CD8-positive, alpha-beta memory T cell (primary cell): ENCODE data around the gene ANAPC2. TPM values are rescaled to one million over a fixed set of nuclear protein-coding genes. Genes with fewer than 3 reads are reported as not detected.
A peak's percentile ranks its signal among the peaks of the same experiment; 100 is the strongest.

Experiments
- CTCF ChIA-PET: fragments of 350-600 bp; sonication (Branson Sonifier 250); formaldehyde crosslinking; loops from one replicate; lab custom pipeline; 2021; ENCODE audit warnings: antibody characterized with exemption; lab: Charles Lee
- POLR2A ChIA-PET: fragments of 350-600 bp; sonication (Branson Sonifier 250); formaldehyde crosslinking; loops from one replicate; lab custom pipeline; 2021; ENCODE audit warnings: antibody characterized with exemption; lab: Charles Lee
- DNase-seq, 5 donors: peaks; one replicate each; pipeline versions ENCODE4 v3.0.0 to v3.0.0-alpha.2; 2020 to 2022; ENCODE audit warnings: mixed read lengths in 1 of 5
- H3K27ac ChIP-seq: one replicate; pipeline ENCODE4 v1.7.0; 2013; ENCODE audit warnings: low read depth, mild to moderate bottlenecking, low read length, moderate library complexity
- H3K27me3 ChIP-seq: 2 replicates; pipeline ENCODE4 v1.7.0; 2013; ENCODE audit warnings: low read length, mild to moderate bottlenecking; ENCODE audit not compliant: insufficient read depth, poor library complexity, severe bottlenecking
- H3K36me3 ChIP-seq: 2 replicates; pipeline ENCODE4 v1.7.0; 2013; ENCODE audit warnings: mild to moderate bottlenecking, low read length, moderate library complexity; ENCODE audit not compliant: insufficient read depth
- H3K4me1 ChIP-seq: 2 replicates; pipeline ENCODE4 v1.7.0; 2013; ENCODE audit warnings: mild to moderate bottlenecking, low read length, moderate library complexity; ENCODE audit not compliant: insufficient read depth
- H3K4me3 ChIP-seq: 2 replicates; pipeline ENCODE4 v1.7.0; 2013; ENCODE audit warnings: mild to moderate bottlenecking, low read length
- H3K9me3 ChIP-seq: 2 replicates; pipeline ENCODE4 v1.7.0; 2013; ENCODE audit warnings: mild to moderate bottlenecking, low read length
- H3K27ac Mint-ChIP-seq, 8 donors: one replicate each; pipeline ENCODE4 v1.8.0; 2020 to 2021; ENCODE audit warnings: mixed read lengths in 8 of 8, mild to moderate bottlenecking in 6 of 8, inconsistent platforms in 3 of 8, moderate library complexity in 3 of 8
- H3K27me3 Mint-ChIP-seq, 2 donors: one replicate each; pipeline ENCODE4 v1.8.0; 2020 to 2021; ENCODE audit warnings: mixed read lengths in 2 of 2, mild to moderate bottlenecking in 1 of 2, moderate library complexity in 1 of 2
- H3K36me3 Mint-ChIP-seq, 3 donors: one replicate each; pipeline ENCODE4 v1.8.0; 2020 to 2021; ENCODE audit warnings: mixed read lengths in 3 of 3, inconsistent platforms in 1 of 3, mild to moderate bottlenecking in 1 of 3
- H3K4me1 Mint-ChIP-seq, 3 donors: one replicate each; pipeline ENCODE4 v1.8.0; 2020 to 2021; ENCODE audit warnings: mixed read lengths in 3 of 3, inconsistent platforms in 1 of 3, mild to moderate bottlenecking in 1 of 3
- H3K4me3 Mint-ChIP-seq, 7 donors: one replicate each; pipeline ENCODE4 v1.8.0; 2020 to 2021; ENCODE audit warnings: mixed read lengths in 7 of 7, mild to moderate bottlenecking in 6 of 7, moderate library complexity in 4 of 7, inconsistent platforms in 2 of 7
- H3K9me3 Mint-ChIP-seq, 5 donors: one replicate each; pipeline ENCODE4 v1.8.0; 2020 to 2022; ENCODE audit warnings: mixed read lengths in 5 of 5, mild to moderate bottlenecking in 3 of 5, moderate library complexity in 2 of 5, inconsistent platforms in 1 of 5
- polyA plus RNA-seq: library from polyadenylated mRNA; unstranded; fragments of 300-500 nt; fragmentation: Illumina TruSeq; gene quantifications from one replicate; pipeline ENCODE4 v1.2.3, GENCODE V29; 2021
- total RNA-seq, 2 experiments: library from RNA; stranded (reverse); gene quantifications; one replicate each; pipeline ENCODE4 v1.2.3, GENCODE V29; 2021

The ANAPC2 gene
- total and polyA plus RNA-seq, 3 experiments from 2014 or later, result 5.4 to 57.0 (median 50.2) TPM

DNA sequence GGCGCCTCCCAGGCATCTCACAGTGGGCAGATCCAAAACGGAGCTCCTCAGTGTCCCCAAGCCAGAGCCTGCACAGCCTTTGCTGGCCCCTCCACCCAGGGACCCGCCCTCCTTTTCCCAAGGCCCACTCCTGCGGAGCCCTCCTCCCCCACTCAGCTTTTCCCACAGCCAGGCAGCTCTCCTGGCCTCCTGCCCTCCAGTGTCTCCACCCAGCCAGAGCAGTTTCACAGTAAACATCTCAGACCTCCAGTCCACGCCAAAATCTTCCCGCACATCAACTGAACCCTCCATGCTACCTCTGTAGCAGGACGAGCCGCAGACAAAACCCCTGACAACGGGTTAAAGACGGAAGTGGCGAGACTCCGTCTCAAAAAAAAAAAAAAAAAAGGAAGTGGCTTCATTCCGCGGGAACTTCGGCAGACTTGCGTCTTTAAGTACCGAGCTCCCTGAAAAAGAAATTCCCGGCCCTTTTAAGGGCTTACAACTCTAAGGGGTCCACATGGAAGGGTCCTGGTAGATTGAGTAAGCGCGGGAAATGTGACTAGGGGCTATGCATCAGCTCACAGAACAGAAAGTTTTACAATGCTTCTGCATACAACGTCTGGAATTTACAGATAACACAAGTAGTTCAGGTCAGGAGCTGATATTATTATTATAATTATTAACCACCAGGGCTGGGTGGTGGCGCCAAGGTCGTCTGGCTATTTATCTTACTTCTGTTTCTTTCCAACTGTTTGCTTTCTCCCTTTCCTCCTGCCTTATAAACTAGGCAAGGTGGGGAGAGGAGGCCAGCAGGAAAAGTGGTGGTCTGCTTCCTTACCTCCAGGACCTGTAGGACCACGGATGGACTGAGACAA is 60.8 kb downstream of the ANAPC2 start:
- ChIA-PET POLR2A (interaction anchor here (0.6 to 1.4 kb wide), 5 partner anchors 49 to 161 kb away, joined by 3 to 9 read pairs (median 3); partner anchors contain the start of gene TPRN), CTCF (interaction anchor here (0.7 to 1.9 kb wide), 8 partner anchors 13 to 135 kb away, joined by 3 to 6 read pairs (median 3); partner anchors contain the start of gene SAPCD2)
- H3K27ac ChIP-seq, result peak overlapping the region; percentile 81
- DNase-seq, result peak; percentile 16 to 62 (median 40)
- no peaks in the 10 kb centered on the region for H3K9me3 ChIP-seq
- peaks cover 27 to 36% (median 30%) of the 10 kb centered on the region in 3 donors for H3K4me1 Mint-ChIP-seq
- H3K9me3 Mint-ChIP-seq, result peaks cover 0 to 3% (median 0%) of the 10 kb centered on the region in 5 donors
- peaks cover 0 to 3% of the 10 kb centered on the region in 2 donors for H3K27me3 Mint-ChIP-seq
- H3K4me1 ChIP-seq, result peaks cover 25% of the 10 kb centered on the region
- no peaks in the 10 kb centered on the region for H3K36me3 ChIP-seq
- no peaks in the 10 kb centered on the region for H3K27me3 ChIP-seq
- H3K36me3 Mint-ChIP-seq, result peaks cover 0 to 6% (median 0%) of the 10 kb centered on the region in 3 donors
- peak overlapping the region; percentile 79 to 94 (median 89) for H3K4me3 Mint-ChIP-seq
- H3K27ac Mint-ChIP-seq, result peak overlapping the region; percentile 92 to 98 (median 96)
- H3K4me3 ChIP-seq, result peak overlapping the region; percentile 78

DNA sequence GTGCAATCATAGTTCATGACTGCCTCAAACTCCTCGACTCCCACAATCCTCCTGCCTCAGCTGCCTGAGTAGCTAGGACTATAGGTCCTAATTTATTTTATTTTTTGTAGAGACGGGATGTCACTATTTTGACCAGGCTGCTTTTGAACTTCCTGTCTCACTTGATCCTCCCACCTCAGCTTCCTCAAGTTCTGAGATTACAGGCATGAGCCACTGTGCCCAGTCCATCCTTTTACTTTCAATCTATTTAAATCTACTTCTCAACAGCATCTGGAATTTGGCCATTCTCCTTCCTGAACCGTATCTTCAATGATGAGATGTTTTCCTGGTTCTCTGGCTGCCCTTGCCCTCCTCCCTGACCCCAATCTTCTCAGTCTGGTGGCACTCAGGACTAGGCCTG is 61.6 kb downstream of the ANAPC2 start:
- no peaks in the 10 kb centered on the region for H3K9me3 ChIP-seq
- no peaks in the 10 kb centered on the region for H3K36me3 ChIP-seq
- peak overlapping the region; percentile 81 for H3K27ac ChIP-seq
- ChIA-PET CTCF (interaction anchor here (0.9 to 1.5 kb wide), 5 partner anchors 14 to 92 kb away, joined by 3 to 6 read pairs (median 3); no protein-coding TSS in a partner anchor), POLR2A (interaction anchor here (1.4 kb wide), 1 partner anchor 97 kb away, joined by 9 read pairs; no protein-coding TSS in a partner anchor)
- Mint-ChIP-seq H3K4me3 (peak overlapping the region; percentile 79 to 94 (median 89)), H3K36me3 (peaks cover 0 to 6% (median 0%) of the 10 kb centered on the region in 3 donors), H3K4me1 (peaks cover 27 to 36% (median 30%) of the 10 kb centered on the region in 3 donors), H3K9me3 (peaks cover 0 to 3% (median 0%) of the 10 kb centered on the region in 5 donors), H3K27me3 (no peaks in the 10 kb centered on the region), H3K27ac (peak overlapping the region; percentile 70 to 98 (median 92))
- DNase-seq, result no peak
- peaks cover 25% of the 10 kb centered on the region for H3K4me1 ChIP-seq
- H3K27me3 ChIP-seq, result no peaks in the 10 kb centered on the region
- peak overlapping the region; percentile 78 for H3K4me3 ChIP-seq

Other genes starting within 250 kb of the ANAPC2 start
Only the 30 nearest of the 33 such genes appear.
- under 1 TPM; 0.24 to 0.49 TPM for gene PTGDS, start 211.1 kb downstream of the ANAPC2 start, total RNA-seq
- 5.5 TPM for gene PTGDS, start 211.1 kb downstream of the ANAPC2 start, polyA plus RNA-seq
- gene LCNL1, start 205.6 kb downstream of the ANAPC2 start, total RNA-seq, result under 1 TPM; 0.20 to 0.22 TPM
- gene LCNL1, start 205.6 kb downstream of the ANAPC2 start, polyA plus RNA-seq, result 0.16 TPM
- 10 to 100 TPM; 78.4 to 82.2 TPM for gene PAXX, start 196.1 kb downstream of the ANAPC2 start, total RNA-seq
- 156 TPM for gene PAXX, start 196.1 kb downstream of the ANAPC2 start, polyA plus RNA-seq
- gene CLIC3, start 192.0 kb downstream of the ANAPC2 start, total RNA-seq, result 1 to 10 TPM; 3.4 to 4.1 TPM
- gene CLIC3, start 192.0 kb downstream of the ANAPC2 start, polyA plus RNA-seq, result 52.1 TPM
- gene ABCA2, start 160.3 kb downstream of the ANAPC2 start, total RNA-seq, result 10 to 100 TPM; 15.9 to 20.7 TPM
- 20.2 TPM for gene ABCA2, start 160.3 kb downstream of the ANAPC2 start, polyA plus RNA-seq
- gene FUT7, start 156.5 kb downstream of the ANAPC2 start, total RNA-seq, result under 1 TPM; 0.57 to 0.82 TPM
- 28.7 TPM for gene FUT7, start 156.5 kb downstream of the ANAPC2 start, polyA plus RNA-seq
- gene NPDC1, start 142.4 kb downstream of the ANAPC2 start, total RNA-seq, result 10 to 100 TPM; 24.6 to 27.5 TPM
- 38.4 TPM for gene NPDC1, start 142.4 kb downstream of the ANAPC2 start, polyA plus RNA-seq
- gene ENTPD2, start 134.5 kb downstream of the ANAPC2 start, total RNA-seq, result not detected
- not detected for gene ENTPD2, start 134.5 kb downstream of the ANAPC2 start, polyA plus RNA-seq
- 10 to 100 TPM; 11.5 to 12.7 TPM for gene SAPCD2, start 118.0 kb downstream of the ANAPC2 start, total RNA-seq
- 0.15 TPM for gene SAPCD2, start 118.0 kb downstream of the ANAPC2 start, polyA plus RNA-seq
- 10 to 100 TPM; 15.3 to 15.5 TPM for gene UAP1L1, start 111.0 kb downstream of the ANAPC2 start, total RNA-seq
- gene UAP1L1, start 111.0 kb downstream of the ANAPC2 start, polyA plus RNA-seq, result 4.6 TPM
- gene MAN1B1, start 101.6 kb downstream of the ANAPC2 start, total RNA-seq, result 10 to 100 TPM; 31.9 to 32.7 TPM
- gene MAN1B1, start 101.6 kb downstream of the ANAPC2 start, polyA plus RNA-seq, result 39.3 TPM
- gene DPP7, start 73.8 kb downstream of the ANAPC2 start, total RNA-seq, result 100 to 1,000 TPM; 294 to 308 TPM
- gene DPP7, start 73.8 kb downstream of the ANAPC2 start, polyA plus RNA-seq, result 158 TPM
- gene GRIN1, start 49.4 kb downstream of the ANAPC2 start, total RNA-seq, result not detected
- gene GRIN1, start 49.4 kb downstream of the ANAPC2 start, polyA plus RNA-seq, result not detected
- gene LRRC26, start 18.5 kb downstream of the ANAPC2 start, total RNA-seq, result not detected
- gene LRRC26, start 18.5 kb downstream of the ANAPC2 start, polyA plus RNA-seq, result not detected
- gene TMEM210, start 16.5 kb downstream of the ANAPC2 start, total RNA-seq, result not detected
- gene TMEM210, start 16.5 kb downstream of the ANAPC2 start, polyA plus RNA-seq, result not detected
- gene SSNA1, start 116 bp upstream of the ANAPC2 start, total RNA-seq, result 100 to 1,000 TPM; 114 to 118 TPM
- 138 TPM for gene SSNA1, start 116 bp upstream of the ANAPC2 start, polyA plus RNA-seq
- 10 to 100 TPM; 14.1 to 15.1 TPM for gene TPRN, start 12.2 kb upstream of the ANAPC2 start, total RNA-seq
- 0.76 TPM for gene TPRN, start 12.2 kb upstream of the ANAPC2 start, polyA plus RNA-seq
- 10 to 100 TPM; 51.5 to 53.9 TPM for gene TMEM203, start 17.1 kb upstream of the ANAPC2 start, total RNA-seq
- 134 TPM for gene TMEM203, start 17.1 kb upstream of the ANAPC2 start, polyA plus RNA-seq
- gene NDOR1, start 17.1 kb upstream of the ANAPC2 start, total RNA-seq, result 10 to 100 TPM; 45.1 to 47.4 TPM
- 9.9 TPM for gene NDOR1, start 17.1 kb upstream of the ANAPC2 start, polyA plus RNA-seq
- 1 to 10 TPM; 2.7 to 3.3 TPM for gene RNF208, start 33.7 kb upstream of the ANAPC2 start, total RNA-seq
- not detected for gene RNF208, start 33.7 kb upstream of the ANAPC2 start, polyA plus RNA-seq
- under 1 TPM; 0.58 to 0.66 TPM for gene CYSRT1, start 36.6 kb upstream of the ANAPC2 start, total RNA-seq
- 0.32 TPM for gene CYSRT1, start 36.6 kb upstream of the ANAPC2 start, polyA plus RNA-seq
- gene RNF224, start 38.9 kb upstream of the ANAPC2 start, total RNA-seq, result not detected
- not detected for gene RNF224, start 38.9 kb upstream of the ANAPC2 start, polyA plus RNA-seq
- not detected for gene SLC34A3, start 42.3 kb upstream of the ANAPC2 start, total RNA-seq
- not detected for gene SLC34A3, start 42.3 kb upstream of the ANAPC2 start, polyA plus RNA-seq
- gene TUBB4B, start 52.7 kb upstream of the ANAPC2 start, total RNA-seq, result 100 to 1,000 TPM; 322 to 331 TPM
- gene TUBB4B, start 52.7 kb upstream of the ANAPC2 start, polyA plus RNA-seq, result 64.6 TPM
- gene STPG3, start 62.7 kb upstream of the ANAPC2 start, total RNA-seq, result under 1 TPM; 0.27 to 0.28 TPM
- gene STPG3, start 62.7 kb upstream of the ANAPC2 start, polyA plus RNA-seq, result not detected
- 10 to 100 TPM; 67.5 to 72.0 TPM for gene NELFB, start 66.8 kb upstream of the ANAPC2 start, total RNA-seq
- gene NELFB, start 66.8 kb upstream of the ANAPC2 start, polyA plus RNA-seq, result 34.8 TPM
- gene TOR4A, start 89.2 kb upstream of the ANAPC2 start, total RNA-seq, result 1 to 10 TPM; 3.3 to 3.9 TPM
- gene TOR4A, start 89.2 kb upstream of the ANAPC2 start, polyA plus RNA-seq, result 1.8 TPM
- gene NRARP, start 113.7 kb upstream of the ANAPC2 start, total RNA-seq, result 1 to 10 TPM; 1.9 to 2.3 TPM
- not detected for gene NRARP, start 113.7 kb upstream of the ANAPC2 start, polyA plus RNA-seq
- gene EXD3, start 234.6 kb upstream of the ANAPC2 start, total RNA-seq, result 1 to 10 TPM; 4.8 to 6.6 TPM
- 6.7 TPM for gene EXD3, start 234.6 kb upstream of the ANAPC2 start, polyA plus RNA-seq
- under 1 TPM; 0.66 to 0.74 TPM for gene NOXA1, start 234.8 kb upstream of the ANAPC2 start, total RNA-seq
- 1.3 TPM for gene NOXA1, start 234.8 kb upstream of the ANAPC2 start, polyA plus RNA-seq